Tibial nerve (tissue), 4 donors: ENCODE results near the gene KAT2B. TPM values are rescaled to one million over a fixed set of nuclear protein-coding genes. Genes with fewer than 3 reads are reported as not detected.

ENCODE experiments used
- DNase-seq, 2 donors: peaks; one replicate each; pipeline ENCODE4 v3.0.0-alpha.2; 2019; ENCODE audit warnings: low spot score in 2 of 2
- H3K27ac ChIP-seq, 4 donors: fragments of 200-600 bp; sonication (generic) in 3 of 4; one replicate each; pipeline ENCODE4 v1.5.1; 2017 to 2019; ENCODE audit warnings: mild to moderate bottlenecking in 1 of 4
- H3K27me3 ChIP-seq, 2 donors: fragments of 200-600 bp; sonication (generic) in 1 of 2; one replicate each; pipeline versions ENCODE4 v1.5.1 to v1.6.0; 2017 to 2019
- H3K36me3 ChIP-seq, 3 donors: fragments of 200-600 bp; sonication (generic); one replicate each; pipeline ENCODE4 v1.5.1; 2018 to 2019
- H3K4me1 ChIP-seq, 4 donors: fragments of 200-600 bp; sonication (generic) in 3 of 4; one replicate each; pipeline ENCODE4 v1.5.1; 2017 to 2019
- H3K4me3 ChIP-seq, 4 donors: fragments of 200-600 bp; sonication (generic) in 3 of 4; one replicate each; pipeline ENCODE4 v1.5.1; 2017 to 2019; ENCODE audit warnings: mild to moderate bottlenecking in 1 of 4, moderate library complexity in 1 of 4
- H3K9me3 ChIP-seq, 4 donors: fragments of 200-600 bp; sonication (generic) in 3 of 4; one replicate each; pipeline ENCODE4 v1.5.1; 2017 to 2019
- CTCF ChIP-seq, 5 experiments: fragments of 200-600 bp in 3 of 5; fragments of 450-650 bp in 2 of 5; sonication (generic) in 3 of 5; IDR thresholded peaks; one replicate each; pipeline ENCODE4 v1.5.1; 2016 to 2019; ENCODE audit warnings: antibody characterized with exemption in 5 of 5, mild to moderate bottlenecking in 3 of 5, moderate library complexity in 2 of 5
- EP300 ChIP-seq, 2 donors: sonication (generic); formaldehyde crosslinking; IDR thresholded peaks; one replicate each; pipeline ENCODE4 v1.6.1; 2017; ENCODE audit warnings: antibody characterized with exemption in 2 of 2, mild to moderate bottlenecking in 1 of 2
- POLR2A ChIP-seq, 2 donors: fragments of 450-650 bp; IDR thresholded peaks; one replicate each; pipeline ENCODE4 v1.6.1; 2017; ENCODE audit warnings: antibody characterized with exemption in 2 of 2, mild to moderate bottlenecking in 2 of 2, moderate library complexity in 2 of 2
- WGBS, 2 donors: methylation state at CpG; one replicate each; pipeline ENCODE4 v1.1.5; 2018; 5-methylcytosine and 5-hydroxymethylcytosine counted together
- total RNA-seq, 4 donors: library from RNA; depleted of rRNA; stranded (reverse); fragments of >200 nt; gene quantifications; one replicate each; pipeline ENCODE4 v1.1.0, GENCODE V29; 2016

The KAT2B gene
- total RNA-seq, 4 donors from 2014 or later = 34.5 to 87.2 (median 60.1) TPM

DNA sequence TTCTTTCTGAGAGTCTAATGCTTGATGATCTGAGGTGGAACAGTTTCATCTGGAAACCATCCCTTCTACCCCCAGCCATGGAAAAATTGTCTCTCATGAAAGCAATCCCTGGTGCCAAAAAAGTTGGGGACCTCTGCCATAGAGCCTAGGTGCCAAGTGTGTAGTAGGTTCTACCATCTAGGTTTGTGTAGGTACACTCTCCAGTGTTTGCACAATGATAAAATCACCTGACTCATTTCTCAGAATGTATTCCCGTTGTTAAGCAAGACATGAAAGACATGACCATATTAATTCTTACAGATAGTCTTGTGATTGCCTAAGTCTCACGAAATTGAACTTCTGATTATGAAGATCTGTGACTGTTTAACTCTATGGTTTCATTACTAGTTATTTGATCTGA is 68.6 kb downstream of the KAT2B start:
- Histone ChIP-seq H3K4me1 (no peaks in the 10 kb centered on the region), H3K4me3 (no peak overlapping the region), H3K27ac (no peak overlapping the region), H3K36me3 (peaks cover 0 to 29% (median 0%) of the 10 kb centered on the region in 3 donors), H3K9me3 (no peaks in the 10 kb centered on the region), H3K27me3 (no peaks in the 10 kb centered on the region)
- 89 to 93% methylated on average over 2 of the region's 2 CpGs for WGBS, 2 donors
- TF ChIP-seq CTCF (IDR thresholded peaks at IDR 0.05) (no peak), POLR2A (IDR thresholded peaks at IDR 0.05) (no peak), EP300 (IDR thresholded peaks at IDR 0.05) (no peak)
- no peak for DNase-seq

DNA sequence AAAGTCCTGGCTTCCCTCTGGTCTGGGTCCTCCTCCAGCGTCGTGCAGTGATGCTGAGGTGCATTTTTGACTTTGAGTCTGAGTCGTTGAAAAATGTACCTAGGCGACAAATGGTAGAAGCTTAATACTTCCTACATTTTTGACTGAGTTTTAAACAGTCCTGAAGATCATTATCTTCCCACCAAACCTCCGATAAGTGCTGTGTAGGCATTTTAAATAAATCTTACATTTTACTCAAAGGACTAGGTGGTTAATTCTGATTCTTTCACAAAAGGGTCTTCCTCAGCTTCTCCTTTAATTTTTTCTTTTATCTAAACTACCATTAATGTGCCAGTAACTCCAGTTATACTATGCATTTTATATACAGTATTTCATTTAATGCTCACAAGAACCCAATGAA is 70.6 kb downstream of the KAT2B start:
- Histone ChIP-seq H3K4me1 (no peaks in the 10 kb centered on the region), H3K9me3 (no peaks in the 10 kb centered on the region), H3K27ac (no peak overlapping the region), H3K27me3 (no peaks in the 10 kb centered on the region), H3K4me3 (no peak overlapping the region), H3K36me3 (peaks cover 0 to 47% (median 0%) of the 10 kb centered on the region in 3 donors)
- WGBS, 2 donors = 90 to 96% methylated on average over 5 of the region's 5 CpGs
- TF ChIP-seq POLR2A (IDR thresholded peaks at IDR 0.05) (no peak), EP300 (IDR thresholded peaks at IDR 0.05) (no peak), CTCF (IDR thresholded peaks at IDR 0.05) (no peak)
- no peak for DNase-seq

DNA sequence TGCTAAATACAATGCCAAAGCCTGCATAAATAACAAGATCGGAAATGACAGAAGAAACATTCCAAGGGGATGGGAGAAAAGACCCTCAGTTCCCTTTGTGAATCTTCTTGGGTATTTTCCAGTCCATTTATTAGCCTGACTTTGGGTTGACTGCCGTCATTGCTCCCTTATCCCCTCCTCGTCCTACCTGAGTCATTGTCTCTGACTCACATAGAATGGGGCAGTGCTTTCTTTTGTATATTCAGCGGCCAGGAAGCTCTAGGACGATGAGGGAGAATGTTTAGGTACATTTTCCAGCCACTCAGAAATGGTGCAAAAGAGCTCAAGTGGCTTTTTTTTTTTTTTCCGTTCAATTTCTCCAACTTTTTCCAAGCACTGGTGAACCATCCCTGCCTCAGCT is 71.6 kb downstream of the KAT2B start:
- TF ChIP-seq CTCF (IDR thresholded peaks at IDR 0.05) (no peak), POLR2A (IDR thresholded peaks at IDR 0.05) (no peak), EP300 (IDR thresholded peaks at IDR 0.05) (no peak)
- H3K9me3 ChIP-seq = no peaks in the 10 kb centered on the region
- DNase-seq = no peak
- 86 to 91% methylated on average over 6 of the region's 6 CpGs for WGBS, 2 donors
- H3K4me1 ChIP-seq = no peaks in the 10 kb centered on the region
- H3K36me3 ChIP-seq = peaks cover 0 to 57% (median 0%) of the 10 kb centered on the region in 3 donors
- no peak overlapping the region for H3K27ac ChIP-seq
- H3K27me3 ChIP-seq = no peaks in the 10 kb centered on the region
- no peak overlapping the region for H3K4me3 ChIP-seq

DNA sequence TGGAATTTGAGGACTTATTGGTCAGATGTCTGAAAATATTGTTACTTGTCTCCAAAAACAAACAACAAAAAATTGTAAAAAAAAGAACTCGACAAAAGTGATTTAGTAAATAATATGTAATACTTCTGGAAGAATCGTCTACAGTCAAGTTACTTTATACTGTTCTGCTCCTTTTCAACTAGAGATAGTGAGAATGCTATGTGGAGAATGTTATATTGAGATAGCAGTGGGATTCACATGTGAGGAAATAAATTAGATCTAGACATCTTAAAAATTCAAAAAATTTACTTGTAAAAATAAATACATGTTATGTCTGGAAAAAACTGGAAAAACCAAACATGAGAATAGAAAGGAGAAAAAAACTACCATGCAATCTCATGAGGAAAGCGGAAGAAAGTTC is 80.8 kb downstream of the KAT2B start:
- Histone ChIP-seq H3K36me3 (peaks cover 0 to 73% (median 6%) of the 10 kb centered on the region in 3 donors), H3K9me3 (no peaks in the 10 kb centered on the region), H3K4me1 (peaks cover 0 to 3% (median 0%) of the 10 kb centered on the region in 4 donors), H3K27ac (no peak overlapping the region), H3K27me3 (no peaks in the 10 kb centered on the region), H3K4me3 (no peak overlapping the region)
- 69 to 70% methylated on average over 3 of the region's 3 CpGs for WGBS, 2 donors
- TF ChIP-seq CTCF (IDR thresholded peaks at IDR 0.05) (no peak), POLR2A (IDR thresholded peaks at IDR 0.05) (no peak), EP300 (IDR thresholded peaks at IDR 0.05) (no peak)
- DNase-seq = no peak

DNA sequence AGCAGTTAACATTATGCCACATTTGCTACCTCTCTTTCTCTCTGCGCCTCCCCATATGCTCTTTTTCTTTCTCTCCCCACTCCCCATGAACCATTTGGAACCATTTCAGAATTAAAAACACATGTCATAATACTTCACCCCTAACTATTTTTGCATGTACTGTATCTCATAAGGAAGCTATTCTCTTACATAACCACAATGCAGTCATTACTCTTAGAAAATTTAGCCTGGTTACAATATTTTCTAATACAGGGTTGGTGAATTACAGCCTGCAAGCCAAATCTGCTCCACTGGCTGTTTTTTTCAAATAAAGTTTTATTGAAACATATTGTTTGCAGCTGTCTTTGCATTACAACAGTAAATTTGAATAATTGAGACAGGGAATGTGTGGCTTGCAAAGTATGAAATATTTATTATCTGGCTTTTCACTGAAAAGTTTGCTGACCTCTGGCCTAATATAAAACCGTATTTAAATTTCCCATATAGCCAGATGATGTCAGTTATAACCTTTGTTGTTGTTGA is 82.9 kb downstream of the KAT2B start:
- Histone ChIP-seq H3K9me3 (no peaks in the 10 kb centered on the region), H3K36me3 (peaks cover 0 to 76% (median 6%) of the 10 kb centered on the region in 3 donors), H3K27ac (no peak overlapping the region), H3K27me3 (no peaks in the 10 kb centered on the region), H3K4me3 (no peak overlapping the region), H3K4me1 (peaks cover 0 to 3% (median 0%) of the 10 kb centered on the region in 4 donors)
- 73 to 81% methylated on average over 2 of the region's 2 CpGs for WGBS, 2 donors
- DNase-seq = no peak
- no peak for TF ChIP-seq CTCF (IDR thresholded peaks at IDR 0.05)
- no peak for TF ChIP-seq EP300 (IDR thresholded peaks at IDR 0.05)
- TF ChIP-seq POLR2A (IDR thresholded peaks at IDR 0.05) = no peak
